Endometrial microvascular endothelial cells (primary cell): ENCODE results near the gene PARS2. TPM values are rescaled to one million over a fixed set of nuclear protein-coding genes. Genes with fewer than 3 reads are reported as not detected.

ENCODE experiments used
- in situ Hi-C: cut with HindIII; loops from 2 replicates; pipeline ENCODE4 v1.10.0; 2017; ENCODE audit warnings: low sequenced_read_pairs, low pct_unique_long_range_greater_than_20kb; ENCODE audit errors: inconsistent ontology term
- total RNA-seq: library from RNA; depleted of rRNA; stranded (reverse); fragments of >200 nt; gene quantifications from one replicate; pipeline ENCODE4 v1.2.3, GENCODE V29; 2015; ENCODE audit errors: inconsistent ontology term

Gene PARS2
- 2.9 TPM for total RNA-seq

DNA sequence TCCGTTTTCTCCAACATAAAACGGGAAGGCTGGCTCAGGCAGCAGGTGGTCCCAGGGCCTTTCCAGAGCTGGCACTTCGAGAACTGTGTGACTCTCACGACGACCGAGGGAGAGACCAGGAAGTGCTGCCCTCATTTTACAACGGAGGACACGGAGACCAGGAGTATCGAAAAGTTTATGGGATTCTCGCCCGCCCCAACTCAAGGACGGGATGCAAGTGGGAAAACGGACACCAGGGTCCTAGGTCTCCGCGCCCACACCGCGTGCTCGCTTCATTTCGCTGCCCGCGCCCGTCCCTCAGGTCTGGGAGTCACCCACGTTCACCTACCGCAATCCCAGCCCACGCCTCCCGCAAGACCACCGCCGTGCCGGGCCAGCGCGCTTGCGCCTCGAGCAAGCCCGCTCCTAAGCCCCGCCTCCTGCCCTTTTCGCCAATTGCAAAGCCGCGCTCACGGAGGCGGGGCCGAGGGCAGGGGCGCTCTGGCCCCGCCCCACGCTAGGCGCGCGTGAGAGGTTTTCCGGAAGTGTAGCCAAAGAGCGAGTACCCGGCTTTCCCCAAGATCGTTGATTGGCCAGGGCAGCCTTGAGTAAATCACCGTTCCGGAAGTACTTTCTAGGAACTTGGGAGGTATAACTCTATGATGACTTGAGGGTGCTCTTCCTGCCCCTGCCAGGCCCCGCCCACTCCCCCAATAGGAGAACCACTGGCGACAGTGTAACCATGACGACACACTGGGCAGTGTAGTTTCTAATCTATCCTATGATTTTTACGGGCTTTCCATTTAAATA lies at the start of gene PARS2:
Gene PARS2, minus strand, starts transcription at position 391 of the 789 bp plus-strand sequence. CDS start 5,362 bp downstream, outside the sequence.
- in situ Hi-C loops, result no loop called here

- in situ Hi-C loops, result no loop called here
Measured at GRCh38 chr1:54814126-54814498, 49.8 kb upstream of the PARS2 start.

GRCh38 chr1:54813485-54814125 lies 49.3 kb upstream of the PARS2 start:
- in situ Hi-C loops, result no loop called here

- in situ Hi-C loops, result no loop called here
Measured at GRCh38 chr1:54812801-54813484, 48.6 kb upstream of the PARS2 start.

GRCh38 chr1:54811739-54812655 lies 47.7 kb upstream of the PARS2 start:
- in situ Hi-C loops, result no loop called here

- in situ Hi-C loops, result no loop called here
Measured at GRCh38 chr1:54811066-54811465, 46.7 kb upstream of the PARS2 start.

GRCh38 chr1:54810153-54810942 lies 46.0 kb upstream of the PARS2 start:
- in situ Hi-C loops, result no loop called here

- in situ Hi-C loops, result no loop called here
Measured at GRCh38 chr1:54809496-54810074, 45.3 kb upstream of the PARS2 start.

DNA sequence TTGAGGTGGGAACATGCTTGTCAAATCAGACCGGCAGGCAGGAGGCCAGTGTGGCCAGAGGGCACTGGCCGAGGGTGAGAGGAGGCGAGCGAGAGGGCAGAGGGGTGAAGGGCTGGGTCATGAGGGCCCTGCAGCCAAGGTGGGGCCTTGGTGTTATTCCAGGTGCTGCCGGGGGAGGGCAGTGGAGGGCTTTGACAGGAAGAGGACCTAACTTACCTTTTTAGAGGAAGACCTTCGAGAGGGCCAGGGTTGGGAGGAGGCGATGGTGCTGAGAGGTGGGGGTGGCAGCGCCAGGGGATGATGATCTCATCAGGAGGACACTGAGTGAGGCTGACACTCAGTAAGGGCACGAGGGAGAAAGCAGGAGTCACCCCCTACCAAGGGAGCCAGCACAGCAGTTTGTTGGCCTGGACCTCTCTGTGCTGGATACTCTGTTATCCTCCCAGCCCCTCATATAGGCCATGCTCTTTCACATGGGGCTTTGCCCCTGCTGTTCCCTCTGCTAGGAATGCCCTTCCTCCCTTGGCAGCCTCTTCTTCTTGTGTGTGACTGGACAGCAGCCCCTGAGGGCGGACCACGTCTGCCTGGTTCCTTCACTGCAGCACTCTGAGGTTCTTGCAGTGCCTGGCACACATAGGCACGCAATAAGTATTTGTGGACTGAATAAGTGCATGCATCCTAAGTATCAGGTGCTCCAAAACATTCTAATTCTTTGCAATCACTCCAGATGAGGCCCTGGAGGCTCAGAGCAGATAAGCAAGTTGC lies 44.3 kb upstream of the PARS2 start:
- in situ Hi-C loops, result no loop called here

DNA sequence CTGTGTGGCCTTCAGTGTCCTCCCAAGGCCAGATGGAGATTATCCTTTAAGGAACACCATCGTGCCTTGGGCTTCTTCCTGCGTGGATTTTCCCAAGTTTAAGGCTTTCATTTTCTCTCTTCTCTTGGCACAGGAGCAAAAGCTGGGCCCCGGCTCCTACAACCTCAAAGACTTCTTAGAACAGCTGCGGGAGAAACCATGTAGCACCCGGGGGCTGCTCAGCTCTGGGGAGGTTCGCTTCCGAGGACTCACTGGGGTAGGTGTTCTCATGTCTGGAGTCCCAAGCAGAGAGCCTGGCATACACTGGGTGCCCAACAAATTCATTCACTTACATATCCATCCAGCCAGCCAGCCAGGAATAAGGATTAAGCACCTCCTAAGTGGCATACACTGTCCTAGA lies 43.4 kb upstream of the PARS2 start:
- in situ Hi-C loops, result no loop called here

- in situ Hi-C loops, result no loop called here
Measured at GRCh38 chr1:54806931-54807611, 42.7 kb upstream of the PARS2 start.

DNA sequence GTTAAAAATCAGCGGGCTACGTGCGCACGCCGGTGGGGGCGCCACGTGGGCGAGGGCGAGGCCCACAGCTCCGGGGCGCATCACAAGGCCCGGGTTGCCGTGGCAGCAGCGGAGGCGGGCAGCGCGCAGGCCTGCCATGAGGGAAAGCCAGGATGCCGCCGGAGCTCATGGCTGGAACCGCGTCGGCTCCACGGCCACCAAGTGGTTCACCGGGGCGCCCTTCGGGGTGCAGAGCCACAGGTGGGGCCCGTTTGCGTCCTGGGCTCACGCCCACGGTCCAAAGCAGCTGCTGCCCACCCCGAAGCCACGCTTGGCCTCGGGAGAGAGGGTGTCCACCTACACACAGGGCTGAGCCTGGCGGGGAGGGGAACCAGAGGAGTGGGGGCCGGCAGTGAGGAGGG lies 41.7 kb upstream of the PARS2 start:
- in situ Hi-C loops, result no loop called here

DNA sequence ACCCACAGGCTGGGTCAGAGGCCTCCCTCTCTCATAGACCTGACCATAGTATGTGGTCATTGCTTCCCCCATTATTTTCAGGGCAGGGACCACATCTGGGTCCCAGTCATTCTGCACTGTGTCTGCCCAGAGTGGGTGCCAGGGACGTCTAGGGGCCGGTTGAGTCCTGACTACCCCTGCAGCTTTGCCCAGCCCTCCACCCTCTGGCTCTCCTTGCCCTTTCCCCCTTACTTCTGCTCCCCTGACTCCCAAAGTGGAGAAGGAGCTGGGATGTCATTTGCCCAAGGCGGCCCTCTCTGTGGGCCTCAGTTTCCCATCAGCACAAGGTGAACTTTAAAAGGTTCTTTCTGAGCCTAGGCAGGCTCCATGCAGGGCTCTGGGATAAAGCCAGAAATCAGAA lies 41.1 kb upstream of the PARS2 start:
- in situ Hi-C loops, result no loop called here

DNA sequence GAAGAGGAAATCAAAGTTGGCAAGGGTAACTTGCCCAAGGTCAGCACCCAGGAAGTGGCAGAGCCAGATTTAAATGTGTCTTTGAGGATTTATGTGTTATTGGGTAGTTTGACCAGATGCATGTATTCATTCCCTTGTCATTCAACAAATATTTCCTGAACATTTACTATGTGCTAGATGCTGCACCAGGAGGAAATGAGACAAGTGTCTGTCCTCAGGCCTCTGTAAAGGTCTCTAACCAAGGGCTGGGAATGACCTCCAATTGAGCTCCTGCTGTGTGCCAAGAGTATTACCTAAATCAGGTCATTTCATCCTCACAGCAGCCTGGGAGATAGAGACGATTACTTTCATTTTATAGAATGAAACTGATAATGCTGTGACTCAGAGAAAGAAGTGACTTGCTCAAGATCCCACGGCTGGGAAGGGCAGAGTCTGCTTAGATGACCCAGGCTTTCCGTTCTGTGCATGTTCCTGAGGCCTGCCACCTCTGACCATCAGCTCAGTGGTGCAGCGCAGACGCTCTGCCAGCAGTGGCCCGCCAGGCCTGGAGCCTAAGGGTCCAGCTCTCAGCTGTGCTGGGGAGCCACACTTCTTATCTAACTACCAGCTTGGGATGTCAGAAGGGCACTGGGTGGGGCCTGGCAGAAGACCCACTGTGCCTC lies 40.3 kb upstream of the PARS2 start:
- in situ Hi-C loops, result no loop called here

DNA sequence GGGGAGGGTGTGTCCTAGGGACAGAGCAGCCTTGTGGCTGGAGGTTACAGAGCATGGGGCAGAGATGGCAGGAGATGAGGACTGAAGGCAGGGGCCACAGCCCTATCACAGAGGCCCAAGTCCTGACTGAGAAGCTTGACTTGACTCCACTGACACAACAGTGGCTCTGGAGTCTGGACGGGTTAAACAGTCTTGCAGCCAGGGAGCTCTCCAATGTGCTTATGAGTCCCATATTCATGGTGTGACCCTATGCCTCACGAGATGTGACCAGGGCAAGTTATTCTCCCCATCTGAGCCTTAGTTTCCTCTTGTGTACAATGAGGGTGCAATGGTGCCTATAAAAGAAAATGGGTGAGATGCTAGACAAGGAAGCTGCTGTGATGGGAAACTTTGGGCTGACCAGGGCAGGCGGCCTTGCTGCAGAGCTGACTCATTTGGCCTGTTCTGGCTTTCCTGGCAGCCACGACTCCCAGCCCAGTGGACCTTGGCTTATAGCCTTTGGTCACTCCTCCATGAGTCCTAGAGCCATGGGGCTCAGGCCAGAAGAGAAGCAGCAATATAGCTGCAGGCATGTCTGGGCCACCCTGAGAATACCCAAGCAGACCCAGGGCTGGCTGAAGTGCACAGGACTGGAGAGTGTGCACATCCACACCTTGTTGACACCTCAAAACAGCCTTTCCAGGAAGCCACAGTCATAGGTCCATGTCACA lies 39.6 kb upstream of the PARS2 start:
- in situ Hi-C loops, result no loop called here
